Measurements from ENCODE around the gene UNG.

UNG gene

GRCh38 chr12:109120095-109120494 lies 22.7 kb downstream of the UNG start:
- H3K4me3 ChIP-seq (ENCODE audit: low read length): no peak overlapping the region
- peaks cover 1% of the 10 kb centered on the region; the same call in 1 of the 2 replicates for H3K4me1 ChIP-seq (ENCODE audit: control insufficient read depth, insufficient read depth, low read length)
- H3K27me3 ChIP-seq (ENCODE audit: control insufficient read depth, insufficient read depth, low read length): no peaks in the 10 kb centered on the region
- DNase-seq (ENCODE audit: low read depth, low spot score): no peak
- no peaks in the 10 kb centered on the region for H3K36me3 ChIP-seq (ENCODE audit: control insufficient read depth, insufficient read depth, low read length)
- no peaks in the 10 kb centered on the region for H3K9me3 ChIP-seq (ENCODE audit: control insufficient read depth, insufficient read depth, low read length)
- no CpG with 5 or more reads among the region's 2 CpGs for WGBS (ENCODE audit: insufficient coverage, insufficient read length)
- H3K27ac ChIP-seq (ENCODE audit: low read length): no peak overlapping the region

- Histone ChIP-seq H3K9me3 (ENCODE audit: control insufficient read depth, insufficient read depth, low read length) (no peaks in the 10 kb centered on the region), H3K27me3 (ENCODE audit: control insufficient read depth, insufficient read depth, low read length) (no peaks in the 10 kb centered on the region), H3K36me3 (ENCODE audit: control insufficient read depth, insufficient read depth, low read length) (no peaks in the 10 kb centered on the region), H3K27ac (ENCODE audit: low read length) (no peak overlapping the region), H3K4me1 (ENCODE audit: control insufficient read depth, insufficient read depth, low read length) (peaks cover 1% of the 10 kb centered on the region; the same call in 1 of the 2 replicates), H3K4me3 (ENCODE audit: low read length) (no peak overlapping the region)
- WGBS (ENCODE audit: insufficient coverage, insufficient read length): no CpG with 5 or more reads among the region's 4 CpGs
- DNase-seq (ENCODE audit: low read depth, low spot score): no peak
These were observed 23.2 kb downstream of the UNG start for GRCh38 chr12:109120557-109120956.

GRCh38 chr12:109121346-109121880 lies 24.0 kb downstream of the UNG start:
- H3K9me3 ChIP-seq (ENCODE audit: control insufficient read depth, insufficient read depth, low read length): no peaks in the 10 kb centered on the region
- H3K4me3 ChIP-seq (ENCODE audit: low read length): no peak overlapping the region; the same call in 1 of the 2 replicates
- no peaks in the 10 kb centered on the region for H3K27me3 ChIP-seq (ENCODE audit: control insufficient read depth, insufficient read depth, low read length)
- no CpG with 5 or more reads among the region's 3 CpGs for WGBS (ENCODE audit: insufficient coverage, insufficient read length)
- no peak overlapping the region for H3K27ac ChIP-seq (ENCODE audit: low read length)
- DNase-seq (ENCODE audit: low read depth, low spot score): no peak
- H3K36me3 ChIP-seq (ENCODE audit: control insufficient read depth, insufficient read depth, low read length): no peaks in the 10 kb centered on the region
- no peaks in the 10 kb centered on the region; the same call in 1 of the 2 replicates for H3K4me1 ChIP-seq (ENCODE audit: control insufficient read depth, insufficient read depth, low read length)

GRCh38 chr12:109124878-109125648 lies 27.7 kb downstream of the UNG start:
- Histone ChIP-seq H3K36me3 (ENCODE audit: control insufficient read depth, insufficient read depth, low read length) (no peaks in the 10 kb centered on the region), H3K4me1 (ENCODE audit: control insufficient read depth, insufficient read depth, low read length) (no peaks in the 10 kb centered on the region; the same call in 1 of the 2 replicates), H3K9me3 (ENCODE audit: control insufficient read depth, insufficient read depth, low read length) (no peaks in the 10 kb centered on the region), H3K27me3 (ENCODE audit: control insufficient read depth, insufficient read depth, low read length) (no peaks in the 10 kb centered on the region), H3K4me3 (ENCODE audit: low read length) (no peak overlapping the region), H3K27ac (ENCODE audit: low read length) (no peak overlapping the region)
- DNase-seq (ENCODE audit: low read depth, low spot score): no peak
- no CpG with 5 or more reads among the region's 12 CpGs for WGBS (ENCODE audit: insufficient coverage, insufficient read length)

- no peaks in the 10 kb centered on the region; the same call in 1 of the 2 replicates for H3K4me1 ChIP-seq (ENCODE audit: control insufficient read depth, insufficient read depth, low read length)
- no peak for DNase-seq (ENCODE audit: low read depth, low spot score)
- H3K4me3 ChIP-seq (ENCODE audit: low read length): no peak overlapping the region
- H3K36me3 ChIP-seq (ENCODE audit: control insufficient read depth, insufficient read depth, low read length): no peaks in the 10 kb centered on the region
- H3K27ac ChIP-seq (ENCODE audit: low read length): no peak overlapping the region
- H3K27me3 ChIP-seq (ENCODE audit: control insufficient read depth, insufficient read depth, low read length): no peaks in the 10 kb centered on the region
- H3K9me3 ChIP-seq (ENCODE audit: control insufficient read depth, insufficient read depth, low read length): no peaks in the 10 kb centered on the region
- WGBS (ENCODE audit: insufficient coverage, insufficient read length): no CpG with 5 or more reads among the region's 7 CpGs
These were observed 28.4 kb downstream of the UNG start for GRCh38 chr12:109125791-109126190.

- no CpG with 5 or more reads among the region's 3 CpGs for WGBS (ENCODE audit: insufficient coverage, insufficient read length)
- no peaks in the 10 kb centered on the region for H3K27me3 ChIP-seq (ENCODE audit: control insufficient read depth, insufficient read depth, low read length)
- no peak for DNase-seq (ENCODE audit: low read depth, low spot score)
- H3K9me3 ChIP-seq (ENCODE audit: control insufficient read depth, insufficient read depth, low read length): no peaks in the 10 kb centered on the region
- no peaks in the 10 kb centered on the region; the same call in 1 of the 2 replicates for H3K4me1 ChIP-seq (ENCODE audit: control insufficient read depth, insufficient read depth, low read length)
- no peak overlapping the region for H3K4me3 ChIP-seq (ENCODE audit: low read length)
- H3K27ac ChIP-seq (ENCODE audit: low read length): no peak overlapping the region
- H3K36me3 ChIP-seq (ENCODE audit: control insufficient read depth, insufficient read depth, low read length): no peaks in the 10 kb centered on the region
These were observed 29.4 kb downstream of the UNG start for GRCh38 chr12:109126784-109127183.

- no peaks in the 10 kb centered on the region; the same call in 1 of the 2 replicates for H3K4me1 ChIP-seq (ENCODE audit: control insufficient read depth, insufficient read depth, low read length)
- no peak overlapping the region for H3K4me3 ChIP-seq (ENCODE audit: low read length)
- H3K27me3 ChIP-seq (ENCODE audit: control insufficient read depth, insufficient read depth, low read length): no peaks in the 10 kb centered on the region
- H3K36me3 ChIP-seq (ENCODE audit: control insufficient read depth, insufficient read depth, low read length): no peaks in the 10 kb centered on the region
- WGBS (ENCODE audit: insufficient coverage, insufficient read length): no CpG with 5 or more reads among the region's 13 CpGs
- H3K27ac ChIP-seq (ENCODE audit: low read length): no peak overlapping the region
- DNase-seq (ENCODE audit: low read depth, low spot score): no peak
- no peaks in the 10 kb centered on the region for H3K9me3 ChIP-seq (ENCODE audit: control insufficient read depth, insufficient read depth, low read length)
These were observed 30.3 kb downstream of the UNG start for GRCh38 chr12:109127533-109128242.

GRCh38 chr12:109130297-109131153 lies 33.1 kb downstream of the UNG start:
- no peaks in the 10 kb centered on the region for H3K9me3 ChIP-seq (ENCODE audit: control insufficient read depth, insufficient read depth, low read length)
- no CpG with 5 or more reads among the region's 15 CpGs for WGBS (ENCODE audit: insufficient coverage, insufficient read length)
- H3K27ac ChIP-seq (ENCODE audit: low read length): no peak overlapping the region
- no peaks in the 10 kb centered on the region; the same call in 1 of the 2 replicates for H3K4me1 ChIP-seq (ENCODE audit: control insufficient read depth, insufficient read depth, low read length)
- no peak overlapping the region for H3K4me3 ChIP-seq (ENCODE audit: low read length)
- DNase-seq (ENCODE audit: low read depth, low spot score): no peak
- H3K27me3 ChIP-seq (ENCODE audit: control insufficient read depth, insufficient read depth, low read length): no peaks in the 10 kb centered on the region
- H3K36me3 ChIP-seq (ENCODE audit: control insufficient read depth, insufficient read depth, low read length): no peaks in the 10 kb centered on the region

- no peak overlapping the region for H3K4me3 ChIP-seq (ENCODE audit: low read length)
- H3K36me3 ChIP-seq (ENCODE audit: control insufficient read depth, insufficient read depth, low read length): no peaks in the 10 kb centered on the region
- no peaks in the 10 kb centered on the region for H3K27me3 ChIP-seq (ENCODE audit: control insufficient read depth, insufficient read depth, low read length)
- DNase-seq (ENCODE audit: low read depth, low spot score): no peak
- no peak overlapping the region for H3K27ac ChIP-seq (ENCODE audit: low read length)
- WGBS (ENCODE audit: insufficient coverage, insufficient read length): no CpG with 5 or more reads among the region's 24 CpGs
- H3K9me3 ChIP-seq (ENCODE audit: control insufficient read depth, insufficient read depth, low read length): no peaks in the 10 kb centered on the region
- H3K4me1 ChIP-seq (ENCODE audit: control insufficient read depth, insufficient read depth, low read length): no peaks in the 10 kb centered on the region
These were observed 34.0 kb downstream of the UNG start for GRCh38 chr12:109131154-109132050.
